ENCODE data around the gene TSPAN4. TPM values are rescaled to one million over a fixed set of nuclear protein-coding genes. Genes with fewer than 3 reads are reported as not detected.

Gene TSPAN4
- total and polyA plus RNA-seq, 3 donors from 2014 or later = 47.2 to 87.0 (median 49.1) TPM

DNA sequence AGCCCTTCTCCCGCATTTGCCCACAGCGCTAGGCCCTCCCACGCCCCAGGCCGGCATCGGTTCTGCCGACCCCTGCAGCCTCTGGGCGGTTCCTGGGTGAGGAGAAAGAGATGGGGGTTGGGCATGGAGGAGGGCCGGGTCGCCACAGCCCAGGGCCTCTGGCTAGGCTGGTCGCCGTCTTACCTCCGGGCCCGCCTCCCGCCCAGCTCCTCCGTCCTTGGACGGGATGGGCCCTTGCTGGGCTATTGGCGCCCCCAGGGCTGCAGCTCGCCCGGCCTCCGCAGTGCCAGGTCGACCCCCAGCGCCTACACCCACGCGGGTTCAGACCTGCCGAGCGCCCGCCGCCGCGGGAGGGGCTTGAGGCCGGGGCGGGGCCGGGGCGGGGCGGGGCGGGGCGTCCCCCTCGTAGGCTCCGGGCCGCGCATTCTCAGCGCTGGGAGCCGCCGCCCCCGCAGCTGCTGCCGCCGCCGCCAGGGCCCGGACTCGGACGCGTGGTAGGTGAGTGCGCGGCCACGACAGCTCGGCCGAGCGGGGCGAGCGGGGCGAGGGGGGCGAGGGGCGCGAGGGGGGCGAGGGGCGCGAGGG is 10.0 kb upstream of the TSPAN4 start, which contains the start of gene CD151:
Gene CD151 (plus strand): TSS at position 424 of the 585 bp plus-strand sequence. CDS start 3,118 bp downstream, outside the sequence.
- Histone ChIP-seq H3K4me3 (peak within 1 kb of the TSS; percentile 60 to 76), H3K4me1 (peaks cover 47% of the 10 kb centered on the region), H3K27me3 (no peaks in the 10 kb centered on the region), H3K36me3 (ENCODE audit: low read depth, missing control alignments) (no peaks in the 10 kb centered on the region), H3K9me3 (no peaks in the 10 kb centered on the region), H3K27ac (peak within 1 kb of the TSS; percentile 55 to 81)
- 3% methylated on average over 24 of the region's 67 CpGs; no CpG with 5 or more reads in 1 of the 2 donors for WGBS, 2 donors
- intact Hi-C loops (cut with DNase I; ENCODE audit: low total_unique reads) = no loop called here
- peak; percentile 76 for DNase-seq
- TF ChIP-seq, protein P1, sequence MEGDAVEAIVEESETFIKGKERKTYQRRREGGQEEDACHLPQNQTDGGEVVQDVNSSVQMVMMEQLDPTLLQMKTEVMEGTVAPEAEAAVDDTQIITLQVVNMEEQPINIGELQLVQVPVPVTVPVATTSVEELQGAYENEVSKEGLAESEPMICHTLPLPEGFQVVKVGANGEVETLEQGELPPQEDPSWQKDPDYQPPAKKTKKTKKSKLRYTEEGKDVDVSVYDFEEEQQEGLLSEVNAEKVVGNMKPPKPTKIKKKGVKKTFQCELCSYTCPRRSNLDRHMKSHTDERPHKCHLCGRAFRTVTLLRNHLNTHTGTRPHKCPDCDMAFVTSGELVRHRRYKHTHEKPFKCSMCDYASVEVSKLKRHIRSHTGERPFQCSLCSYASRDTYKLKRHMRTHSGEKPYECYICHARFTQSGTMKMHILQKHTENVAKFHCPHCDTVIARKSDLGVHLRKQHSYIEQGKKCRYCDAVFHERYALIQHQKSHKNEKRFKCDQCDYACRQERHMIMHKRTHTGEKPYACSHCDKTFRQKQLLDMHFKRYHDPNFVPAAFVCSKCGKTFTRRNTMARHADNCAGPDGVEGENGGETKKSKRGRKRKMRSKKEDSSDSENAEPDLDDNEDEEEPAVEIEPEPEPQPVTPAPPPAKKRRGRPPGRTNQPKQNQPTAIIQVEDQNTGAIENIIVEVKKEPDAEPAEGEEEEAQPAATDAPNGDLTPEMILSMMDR (IDR thresholded peaks at IDR 0.05) = no peak
- TF ChIP-seq POLR2A (IDR thresholded peaks at IDR 0.05) = no peak

DNA sequence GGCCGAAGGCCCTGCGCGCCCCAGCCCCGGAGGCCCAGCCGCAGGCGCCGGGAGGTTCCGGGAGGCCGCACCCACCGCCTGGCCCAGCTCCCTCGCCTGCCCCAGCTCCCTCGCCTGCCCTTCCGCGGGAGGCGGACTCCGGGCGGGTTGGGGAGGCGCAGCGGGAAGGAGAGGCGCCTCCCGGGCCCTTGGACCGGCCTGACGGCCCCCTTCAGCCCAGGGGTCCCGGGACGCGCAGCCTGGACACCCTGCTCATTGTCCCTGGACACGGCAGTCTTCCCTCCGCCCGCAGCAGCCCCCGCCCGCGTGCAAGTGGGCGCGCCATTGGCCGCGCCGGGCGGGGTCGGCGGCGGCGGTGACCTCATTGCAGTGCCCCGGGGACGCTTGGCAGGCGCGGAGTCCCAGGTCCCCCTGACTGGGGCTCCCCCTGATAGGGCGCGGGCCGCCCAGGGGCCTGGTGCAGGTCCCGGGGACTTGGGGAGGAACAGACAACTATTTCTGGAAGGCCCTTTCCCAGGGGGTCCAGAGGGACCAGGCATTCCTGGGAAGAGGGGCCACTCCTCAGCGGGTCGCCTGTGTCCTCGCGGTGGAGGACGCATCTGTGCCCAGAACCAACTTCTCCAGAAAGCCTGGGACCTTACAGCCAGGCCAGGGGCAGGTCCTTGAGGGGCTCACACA is 9.4 kb upstream of the TSPAN4 start:
- peak overlapping the region; percentile 55 to 81 for H3K27ac ChIP-seq

GRCh38 chr11:833849-834311 is 8.8 kb upstream of the TSPAN4 start:
- Histone ChIP-seq H3K27ac (peak overlapping the region; percentile 55 to 81), H3K4me1 (peaks cover 47% of the 10 kb centered on the region), H3K9me3 (no peaks in the 10 kb centered on the region), H3K27me3 (no peaks in the 10 kb centered on the region), H3K4me3 (peak overlapping the region in 1 of 2 donors; percentile 76), H3K36me3 (ENCODE audit: low read depth, missing control alignments) (no peaks in the 10 kb centered on the region)
- 51 to 58% methylated on average over 6 to 9 of the region's 9 CpGs for WGBS, 2 donors
- TF ChIP-seq POLR2A (IDR thresholded peaks at IDR 0.05) = no peak
- TF ChIP-seq, protein P1 (IDR thresholded peaks at IDR 0.05) = no peak
- DNase-seq = no peak
- intact Hi-C loops (cut with DNase I; ENCODE audit: low total_unique reads) = no loop called here

More for the DNA sequence above, 9.4 kb upstream of the TSPAN4 start:
- H3K27me3 ChIP-seq = no peaks in the 10 kb centered on the region
- H3K9me3 ChIP-seq = no peaks in the 10 kb centered on the region
- no peak for DNase-seq
- no peak for TF ChIP-seq POLR2A (IDR thresholded peaks at IDR 0.05)
- TF ChIP-seq, protein P1 (IDR thresholded peaks at IDR 0.05) = no peak
- H3K4me3 ChIP-seq = peak overlapping the region; percentile 60 to 76
- H3K36me3 ChIP-seq (ENCODE audit: low read depth, missing control alignments) = no peaks in the 10 kb centered on the region
- 0% methylated on average over 44 of the region's 55 CpGs; no CpG with 5 or more reads in 1 of the 2 donors for WGBS, 2 donors
- H3K4me1 ChIP-seq = peaks cover 47% of the 10 kb centered on the region
- intact Hi-C loops (cut with DNase I; ENCODE audit: low total_unique reads) = no loop called here

DNA sequence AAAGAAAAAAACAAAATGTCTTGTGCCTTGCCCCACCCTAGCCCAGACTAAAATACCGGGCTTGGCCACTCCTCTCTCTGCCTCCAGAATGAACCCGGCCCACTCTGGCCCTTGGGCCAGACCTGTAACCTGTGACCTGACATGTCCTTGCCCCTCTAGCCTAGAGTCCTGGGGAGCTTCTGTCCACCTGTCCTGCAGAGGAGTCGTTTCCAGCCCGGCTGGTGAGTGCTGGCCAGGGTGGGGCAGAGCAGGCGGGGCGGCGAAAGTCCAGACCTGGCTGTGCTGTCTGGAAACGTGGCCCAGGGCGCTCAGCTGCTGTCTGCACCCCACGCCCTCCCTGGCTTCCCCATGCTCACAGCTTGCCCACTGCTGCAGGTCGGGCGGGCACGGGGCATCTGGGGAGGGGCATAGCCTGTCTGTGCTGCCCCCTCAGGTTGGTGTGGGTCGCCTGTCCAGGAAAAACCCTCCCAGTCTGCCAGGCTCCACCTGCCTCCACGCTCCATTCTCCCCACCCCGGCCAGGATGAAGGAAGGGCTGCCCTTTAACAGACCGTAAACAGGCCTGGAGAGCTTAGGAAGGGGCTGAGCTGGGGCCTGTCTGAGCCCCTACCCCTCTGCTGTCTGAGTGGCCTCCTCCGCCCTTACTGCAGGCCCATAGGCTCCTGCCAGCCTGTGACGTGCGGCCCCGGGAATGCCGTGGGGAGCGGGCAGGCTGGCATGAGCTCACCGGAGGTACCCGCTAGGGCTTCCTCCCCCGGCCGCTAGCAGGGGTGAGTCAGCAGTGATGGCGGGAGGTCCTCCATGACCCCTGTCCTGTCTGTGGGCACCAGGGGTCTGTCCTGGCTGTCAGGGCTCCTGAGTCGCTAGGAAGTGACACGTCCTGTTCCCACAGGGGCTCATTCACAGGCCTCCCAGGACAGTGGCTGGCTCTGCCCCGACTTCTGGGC is 8.0 kb upstream of the TSPAN4 start:
- TF ChIP-seq POLR2A (IDR thresholded peaks at IDR 0.05) = no peak
- TF ChIP-seq, protein P1 (IDR thresholded peaks at IDR 0.05) = no peak
- 44 to 53% methylated on average over 8 to 31 of the region's 31 CpGs for WGBS, 2 donors
- DNase-seq = peak; percentile 73
- intact Hi-C loops (cut with DNase I; ENCODE audit: low total_unique reads) = no loop called here
- H3K36me3 ChIP-seq (ENCODE audit: low read depth, missing control alignments) = no peaks in the 10 kb centered on the region
- no peaks in the 10 kb centered on the region for H3K27me3 ChIP-seq
- H3K9me3 ChIP-seq = no peaks in the 10 kb centered on the region
- peak overlapping the region; percentile 39 to 71 for H3K27ac ChIP-seq
- peaks cover 42% of the 10 kb centered on the region for H3K4me1 ChIP-seq
- peak overlapping the region in 1 of 2 donors; percentile 76 for H3K4me3 ChIP-seq

All from testis (tissue), 3 donors.